ENCODE measurements around the gene SEMA6C.

SEMA6C gene

GRCh38 chr1:151085953-151086559 is 60.4 kb downstream of the SEMA6C start:
- no peak for TF ChIP-seq CTCF (IDR thresholded peaks at IDR 0.05)
- Histone ChIP-seq H3K9me3 (no peaks in the 10 kb centered on the region), H3K4me3 (ENCODE audit: low read depth in 1 of 2, low read length in 1 of 2) (no peak overlapping the region), H3K27ac (no peak overlapping the region), H3K27me3 (no peaks in the 10 kb centered on the region), H3K4me1 (ENCODE audit: control insufficient read depth in 1 of 2, insufficient read depth in 1 of 2, low read depth in 1 of 2, low read length in 1 of 2) (peaks cover 6 to 10% of the 10 kb centered on the region in 2 experiments), H3K36me3 (no peaks in the 10 kb centered on the region)
